SU-DHL-6 (cell line): ENCODE data around the gene PRR36.
A peak's percentile ranks its signal among the peaks of the same experiment; 100 is the strongest.

Experiments
- H2AFZ ChIP-seq: fragments of 200-600 bp; sonication (generic); 2 replicates; pipeline ENCODE4 v1.6.1; 2014; ENCODE audit warnings: low read depth, mild to moderate bottlenecking, moderate library complexity, mixed read lengths, antibody characterized with exemption, low read length; ENCODE audit not compliant: severe bottlenecking
- H3F3A ChIP-seq: fragments of 200-600 bp; shearing (Covaris generic); 2 replicates; pipeline ENCODE4 v1.6.0; 2016; ENCODE audit warnings: antibody characterized with exemption, mild to moderate bottlenecking; ENCODE audit not compliant: insufficient read depth
- H3K27ac ChIP-seq: fragments of 200-600 bp; sonication (generic); 2 replicates; pipeline ENCODE4 v1.5.1; 2016; ENCODE audit warnings: low read depth, mild to moderate bottlenecking, low read length, moderate library complexity, mixed read lengths
- H3K27me3 ChIP-seq: fragments of 200-600 bp; sonication (generic), shearing (Covaris generic); 2 replicates; pipeline ENCODE4 v1.6.0; 2014; ENCODE audit warnings: mild to moderate bottlenecking, low read length
- H3K36me3 ChIP-seq: fragments of 200-600 bp; sonication (generic); 2 replicates; pipeline ENCODE4 v1.6.1; 2014; ENCODE audit warnings: mild to moderate bottlenecking, low read length, mixed read lengths
- H3K4me2 ChIP-seq: fragments of 300-600, 200-600 bp; shearing (Covaris generic), sonication (generic); 2 replicates; pipeline ENCODE4 v1.6.0; 2014; ENCODE audit warnings: low read length, low read depth, mild to moderate bottlenecking; ENCODE audit not compliant: poor library complexity, severe bottlenecking
- H3K4me3 ChIP-seq: fragments of 200-600 bp; sonication (generic); 2 replicates; pipeline ENCODE4 v1.5.1; 2014; ENCODE audit warnings: antibody characterized with exemption, low read length, mild to moderate bottlenecking, mixed read lengths; ENCODE audit not compliant: insufficient read depth, poor library complexity, severe bottlenecking
- H3K79me2 ChIP-seq: fragments of 200-600 bp; sonication (generic); 2 replicates; pipeline ENCODE4 v1.6.1; 2014; ENCODE audit warnings: mild to moderate bottlenecking, low read length, moderate library complexity; ENCODE audit not compliant: insufficient read depth
- H3K9ac ChIP-seq: fragments of 200-600 bp; sonication (generic); 2 replicates; pipeline ENCODE4 v1.7.0; 2014; ENCODE audit warnings: mild to moderate bottlenecking, low read length
- H3K9me2 ChIP-seq: fragments of 200-600 bp; sonication (generic); replicated peaks from 2 replicates; pipeline ENCODE4 v1.6.1; 2014; ENCODE audit warnings: low read length; ENCODE audit not compliant: insufficient read depth
- H3K9me3 ChIP-seq: fragments of 200-600 bp; sonication (generic); 2 replicates; pipeline ENCODE4 v1.6.1; 2014; ENCODE audit warnings: low read length, mixed read lengths; ENCODE audit not compliant: insufficient read depth
- H4K20me1 ChIP-seq: fragments of 200-600 bp; sonication (generic); 2 replicates; pipeline ENCODE4 v1.6.1; 2014; ENCODE audit warnings: low read depth, mild to moderate bottlenecking, antibody characterized with exemption, low read length, moderate library complexity, mixed read lengths
- CTCF ChIP-seq: fragments of 200-600 bp; sonication (generic); IDR thresholded peaks from one replicate; pipeline ENCODE4 v1.5.1; 2017; ENCODE audit warnings: antibody characterized with exemption, mild to moderate bottlenecking, low read length, moderate library complexity; ENCODE audit not compliant: insufficient read depth, poor library complexity, severe bottlenecking
- EZH2phosphoT487 ChIP-seq: fragments of 200-600 bp; sonication (generic), shearing (Covaris generic); conservative IDR thresholded peaks from 2 replicates; pipeline ENCODE4 v1.6.1; 2018; ENCODE audit warnings: mild to moderate bottlenecking, antibody characterized with exemption, low read length, moderate library complexity, mixed read lengths

PRR36 gene

GRCh38 chr19:7915250-7916102 lies 41.3 kb upstream of the PRR36 start:
- H3K9ac ChIP-seq = no peak overlapping the region
- no peaks in the 10 kb centered on the region for H3K27me3 ChIP-seq
- no peak overlapping the region for H3K27ac ChIP-seq
- 0 out of 2 replicates have a peak, but pooled peaks cover 3% of the 10 kb centered on the region for H3F3A ChIP-seq
- no peaks in the 10 kb centered on the region for H4K20me1 ChIP-seq
- no peaks in the 10 kb centered on the region for H3K9me3 ChIP-seq
- no peak overlapping the region for H3K4me3 ChIP-seq
- H3K36me3 ChIP-seq = no peaks in the 10 kb centered on the region
- H3K9me2 ChIP-seq = no peaks in the 10 kb centered on the region
- H3K4me2 ChIP-seq = peak overlapping the region; percentile 38
- H3K79me2 ChIP-seq = no peaks in the 10 kb centered on the region
- H2AFZ ChIP-seq = no peak overlapping the region
- TF ChIP-seq EZH2phosphoT487 (no peak), CTCF (no peak)

GRCh38 chr19:7914598-7915045 lies 40.4 kb upstream of the PRR36 start, which contains the start of gene TGFBR3L:
Gene TGFBR3L (plus strand): TSS chr19:7914830.
- H3K9me2 ChIP-seq = no peaks in the 10 kb centered on the region
- H3K36me3 ChIP-seq = no peaks in the 10 kb centered on the region
- no peaks in the 10 kb centered on the region for H3K79me2 ChIP-seq
- H3K27me3 ChIP-seq = no peaks in the 10 kb centered on the region
- TF ChIP-seq CTCF = no peak
- TF ChIP-seq EZH2phosphoT487 = no peak
- H4K20me1 ChIP-seq = no peaks in the 10 kb centered on the region
- H3K4me3 ChIP-seq = no peak within 1 kb of the TSS
- H3F3A ChIP-seq = 0 out of 2 replicates have a peak, but pooled peaks cover 3% of the 10 kb centered on the region
- H3K9ac ChIP-seq = no peak within 1 kb of the TSS
- no peaks in the 10 kb centered on the region for H3K9me3 ChIP-seq
- H3K4me2 ChIP-seq = peak within 1 kb of the TSS; percentile 38
- H3K27ac ChIP-seq = no peak within 1 kb of the TSS
- H2AFZ ChIP-seq = no peak within 1 kb of the TSS

- H3K9ac ChIP-seq = no peak overlapping the region
These were observed 39.9 kb upstream of the PRR36 start for GRCh38 chr19:7914099-7914498.

More at GRCh38 chr19:7914099-7914498, 39.9 kb upstream of the PRR36 start:
- TF ChIP-seq EZH2phosphoT487 (no peak), CTCF (no peak)
- Histone ChIP-seq H3K4me3 (no peak overlapping the region), H3F3A (0 out of 2 replicates have a peak, but pooled peaks cover 3% of the 10 kb centered on the region), H3K27me3 (no peaks in the 10 kb centered on the region), H4K20me1 (no peaks in the 10 kb centered on the region), H3K9me2 (no peaks in the 10 kb centered on the region), H3K79me2 (no peaks in the 10 kb centered on the region), H3K4me2 (no peak overlapping the region), H2AFZ (no peak overlapping the region), H3K9me3 (no peaks in the 10 kb centered on the region), H3K27ac (no peak overlapping the region), H3K36me3 (no peaks in the 10 kb centered on the region)
